Astrocyte of the spinal cord (primary cell): ENCODE measurements around the gene DHX35.

ENCODE experiments used
- DNase-seq: peaks from one replicate; pipeline ENCODE4 v3.0.0; 2011; ENCODE audit warnings: low read depth, low spot score
- H3K4me3 ChIP-seq: 2 replicates; pipeline ENCODE4 v1.5.1; 2011; ENCODE audit warnings: low read depth, mild to moderate bottlenecking, low read length, moderate library complexity
- CTCF ChIP-seq: IDR thresholded peaks from 2 replicates; pipeline ENCODE4 v1.5.1; 2012; ENCODE audit warnings: low read depth, mild to moderate bottlenecking, low read length, inconsistent platforms
- in situ Hi-C: cut with HindIII; loops from 2 replicates; pipeline ENCODE4 v1.10.0; 2017; ENCODE audit warnings: low sequenced_read_pairs

DHX35 gene

GRCh38 chr20:39045676-39046075, 83.5 kb downstream of the DHX35 start:
- DNase-seq = no peak
- in situ Hi-C loops = no loop called here
- no peak for TF ChIP-seq CTCF
- H3K4me3 ChIP-seq = no peak overlapping the region

- no peak for TF ChIP-seq CTCF
- in situ Hi-C loops = no loop called here
- H3K4me3 ChIP-seq = no peak overlapping the region
- no peak for DNase-seq
These were observed 85.4 kb downstream of the DHX35 start for GRCh38 chr20:39047417-39047985.

- H3K4me3 ChIP-seq = no peak overlapping the region
- TF ChIP-seq CTCF = peak; percentile 100
- in situ Hi-C loops = no loop called here
- peak; percentile 78 for DNase-seq
These were observed 86.0 kb downstream of the DHX35 start for GRCh38 chr20:39048000-39048696.

GRCh38 chr20:39049148-39049547, 87.0 kb downstream of the DHX35 start:
- in situ Hi-C loops = no loop called here
- DNase-seq = no peak
- H3K4me3 ChIP-seq = no peak overlapping the region
- TF ChIP-seq CTCF = no peak

- in situ Hi-C loops = no loop called here
- DNase-seq = peak; percentile 61
- peak overlapping the region; percentile 60 for H3K4me3 ChIP-seq
- peak; percentile 81 for TF ChIP-seq CTCF
These were observed 87.8 kb downstream of the DHX35 start for GRCh38 chr20:39049684-39050554.

GRCh38 chr20:39050555-39050902, 88.4 kb downstream of the DHX35 start:
- in situ Hi-C loops = no loop called here
- DNase-seq = no peak
- H3K4me3 ChIP-seq = peak overlapping the region; percentile 60
- no peak for TF ChIP-seq CTCF
